ENCODE data around the gene SLC41A3.

Gene SLC41A3

DNA sequence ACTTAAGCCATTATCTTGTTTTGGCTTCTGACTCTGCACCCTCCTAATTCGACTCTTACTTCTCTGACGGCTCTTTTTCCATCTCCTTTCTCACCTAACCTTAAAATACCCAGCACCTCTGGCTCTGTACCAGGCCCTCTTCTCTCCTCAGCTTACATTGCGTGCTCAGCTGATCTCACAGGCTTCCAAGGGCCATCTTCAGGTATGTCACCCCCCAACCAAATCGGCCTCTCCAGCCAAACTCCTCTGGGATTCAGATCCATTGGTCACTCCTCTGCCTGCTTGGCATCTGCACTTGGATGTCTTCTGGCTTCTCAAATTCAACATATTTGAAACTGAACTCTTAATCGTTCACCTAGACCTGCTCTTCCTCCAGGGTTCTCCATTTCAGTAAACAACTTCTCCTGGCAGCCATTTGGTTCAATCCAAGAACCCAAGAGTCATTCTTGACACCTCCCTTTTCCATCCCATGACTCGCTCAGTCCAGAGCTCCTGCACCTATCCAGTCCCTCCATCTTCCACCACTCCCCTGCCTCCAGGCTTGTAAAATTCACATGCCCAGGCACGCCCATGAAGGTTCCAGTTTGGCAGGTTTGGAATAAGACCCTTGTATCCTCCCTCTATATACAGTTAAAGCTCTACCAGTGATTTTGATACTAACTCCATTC is 35.2 kb upstream of the SLC41A3 start:
- no peak for DNase-seq

DNA sequence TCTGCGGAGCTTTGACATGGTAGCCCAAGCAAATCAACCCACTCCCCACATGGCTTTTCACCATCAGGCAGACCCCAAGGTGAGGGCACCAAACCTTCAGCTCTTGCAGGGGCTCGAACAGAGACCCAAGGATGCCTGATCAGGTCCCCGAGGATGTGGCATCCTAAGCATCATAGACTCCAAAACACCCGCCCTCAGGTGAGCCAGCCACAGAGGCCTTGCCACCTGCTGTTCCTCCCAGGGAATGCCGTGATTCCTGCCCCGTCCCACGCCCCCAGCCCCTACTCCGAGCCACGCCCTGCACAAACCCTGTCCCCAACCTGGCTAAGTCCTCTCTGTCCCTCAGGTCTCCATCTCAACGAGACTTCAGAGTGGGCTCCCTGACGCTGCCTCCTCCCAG is 34.7 kb upstream of the SLC41A3 start:
- DNase-seq: no peak

DNA sequence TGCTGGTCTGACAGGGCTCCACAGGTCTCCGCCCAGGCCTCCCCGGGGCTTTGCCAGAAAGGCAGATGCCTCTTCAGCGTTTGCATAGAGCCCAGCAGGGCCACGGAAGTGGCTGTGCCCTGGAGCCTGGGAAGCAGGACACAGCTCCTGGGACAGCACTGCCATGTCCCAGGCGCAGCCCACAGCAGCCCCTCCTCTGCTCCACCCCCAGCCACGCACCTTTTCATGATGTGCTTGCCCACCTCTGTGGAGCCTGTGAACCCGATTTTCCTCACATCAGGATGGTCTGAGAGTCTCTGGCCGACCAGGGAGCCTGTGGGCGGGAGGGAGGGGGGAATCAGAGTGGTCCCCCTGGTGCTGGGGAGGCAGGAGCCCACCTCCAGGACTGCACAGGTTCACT is 33.9 kb upstream of the SLC41A3 start:
- DNase-seq: no peak

DNA sequence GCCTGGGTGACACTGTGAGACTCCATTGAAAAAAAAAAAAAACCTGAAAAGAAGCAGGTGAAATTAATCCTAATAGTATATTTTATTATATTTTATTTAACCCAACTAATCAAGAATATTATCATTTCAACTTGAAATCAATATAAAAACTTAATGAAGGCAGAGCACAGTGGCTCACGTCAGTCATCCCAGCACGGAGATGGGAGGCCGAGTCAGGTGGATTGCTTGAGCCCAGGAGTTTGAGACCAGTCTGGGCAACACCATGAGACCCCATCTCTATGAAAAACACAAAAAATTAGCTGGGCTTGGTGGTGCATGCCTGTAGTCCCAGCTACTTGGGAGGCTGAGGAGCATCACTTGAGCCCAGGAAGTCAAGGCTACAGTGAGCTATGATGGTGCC is 33.3 kb upstream of the SLC41A3 start:
- no peak for DNase-seq

DNA sequence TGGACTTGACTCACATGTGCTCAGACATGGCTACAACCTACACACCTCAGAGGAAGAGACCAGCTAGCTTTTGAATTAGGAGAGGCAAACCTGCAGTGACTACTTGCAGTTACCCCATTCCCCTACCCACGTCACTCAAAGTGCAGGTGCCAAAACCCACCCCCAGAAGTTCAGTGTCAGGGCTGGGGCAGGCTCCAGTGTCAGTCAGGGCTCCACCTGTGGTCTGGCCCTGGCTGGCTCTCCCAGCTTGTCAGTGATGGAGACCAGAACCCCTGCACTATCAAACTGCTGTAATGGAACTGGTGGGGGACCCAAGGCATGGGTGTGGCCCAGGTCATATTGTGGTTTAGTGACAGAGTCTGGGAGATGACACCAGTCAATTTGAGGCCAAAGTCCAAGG is 32.6 kb upstream of the SLC41A3 start:
- DNase-seq: no peak

DNA sequence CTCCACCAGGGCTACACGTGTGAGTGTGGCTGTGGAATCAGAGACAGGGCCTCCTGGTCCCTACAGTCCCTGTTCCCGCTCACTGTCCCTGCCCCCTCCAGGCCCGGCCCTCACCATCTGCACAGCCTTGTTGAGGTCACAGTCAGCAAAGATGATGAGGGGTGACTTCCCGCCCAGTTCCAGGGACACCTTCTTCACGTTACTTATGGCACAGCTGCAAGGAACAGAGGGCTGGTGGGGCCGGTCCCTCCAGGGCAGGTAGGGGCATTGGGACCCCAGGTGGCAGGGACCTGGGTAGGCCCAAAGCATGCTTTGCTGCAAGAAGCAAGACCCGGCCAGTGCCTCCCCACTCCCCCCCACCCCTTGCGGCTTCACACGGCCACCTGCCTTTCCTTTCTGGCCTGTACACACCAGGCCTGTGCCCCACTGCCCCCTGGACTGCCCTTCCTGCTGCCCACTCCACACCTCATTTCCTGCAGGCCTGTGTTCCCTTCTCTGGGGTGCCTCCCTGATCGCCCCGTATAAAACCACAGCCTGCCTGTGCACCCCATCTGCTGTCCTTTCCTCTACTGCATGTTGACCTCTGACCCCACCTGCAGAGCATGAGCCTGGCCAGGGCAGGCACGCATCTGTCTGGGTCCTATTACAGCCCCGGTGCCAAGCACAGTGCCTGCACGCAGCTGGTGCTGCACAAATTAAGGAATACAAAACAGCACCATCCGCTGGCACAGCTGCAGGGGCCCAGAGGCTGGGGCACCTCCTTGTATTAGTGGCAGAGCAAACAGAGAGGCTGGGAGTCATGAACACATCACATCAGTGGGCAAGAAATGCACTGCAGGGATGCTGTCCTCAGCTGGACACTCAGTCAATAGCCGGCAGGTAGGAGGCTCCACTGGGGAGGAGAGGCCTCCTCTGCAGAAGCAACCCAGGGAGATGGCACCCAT is 30.8 kb upstream of the SLC41A3 start:
- no peak for DNase-seq

DNA sequence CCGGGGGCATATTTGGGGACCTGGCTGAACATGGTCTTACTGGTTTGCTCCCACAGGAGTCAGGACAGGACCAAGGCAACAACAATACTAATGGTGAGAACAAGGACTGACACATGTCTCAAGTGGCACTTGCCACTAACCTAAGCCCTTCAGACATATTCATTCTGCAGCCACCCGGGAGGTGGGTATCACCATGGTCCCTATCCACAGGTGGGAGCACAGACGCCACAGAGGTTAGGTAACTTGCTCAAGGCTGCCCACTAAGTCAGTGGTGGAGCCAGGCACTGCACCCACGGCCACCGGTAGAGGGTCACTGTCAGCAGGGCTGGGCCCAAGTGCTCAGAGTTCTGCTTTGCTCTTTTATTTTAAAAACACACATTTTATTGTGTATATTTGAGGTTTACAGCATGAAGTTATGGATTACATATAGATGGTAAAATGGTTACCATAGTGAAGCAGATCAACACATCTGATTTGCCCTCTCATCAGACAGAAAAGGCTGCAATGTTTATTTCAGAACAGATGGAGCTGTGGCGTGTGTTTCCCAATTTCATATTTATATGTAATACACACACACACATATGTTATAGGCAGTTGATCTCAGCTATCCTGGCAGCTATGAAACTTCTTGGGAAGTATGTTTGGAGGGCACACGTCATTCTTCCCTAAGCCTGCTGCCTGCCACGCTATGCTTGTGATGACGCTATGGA is 30.0 kb upstream of the SLC41A3 start:
- no peak for DNase-seq

DNA sequence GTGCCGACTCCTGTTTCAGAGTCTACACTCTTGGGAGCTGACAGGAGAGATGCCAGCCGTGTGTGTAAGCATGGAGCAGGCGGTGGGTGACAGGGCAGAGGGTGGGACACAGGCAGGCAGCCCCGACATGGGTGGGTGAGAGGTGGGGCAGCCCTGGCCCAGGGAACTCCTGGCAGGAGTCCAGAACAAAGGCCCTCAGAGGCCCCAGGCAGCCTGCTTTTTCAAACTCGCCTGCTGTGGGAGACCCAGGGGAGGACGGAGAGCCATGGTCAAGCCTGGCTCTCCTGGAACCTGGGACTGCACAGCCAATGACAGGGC is 29.3 kb upstream of the SLC41A3 start:
- no peak for DNase-seq

DNA sequence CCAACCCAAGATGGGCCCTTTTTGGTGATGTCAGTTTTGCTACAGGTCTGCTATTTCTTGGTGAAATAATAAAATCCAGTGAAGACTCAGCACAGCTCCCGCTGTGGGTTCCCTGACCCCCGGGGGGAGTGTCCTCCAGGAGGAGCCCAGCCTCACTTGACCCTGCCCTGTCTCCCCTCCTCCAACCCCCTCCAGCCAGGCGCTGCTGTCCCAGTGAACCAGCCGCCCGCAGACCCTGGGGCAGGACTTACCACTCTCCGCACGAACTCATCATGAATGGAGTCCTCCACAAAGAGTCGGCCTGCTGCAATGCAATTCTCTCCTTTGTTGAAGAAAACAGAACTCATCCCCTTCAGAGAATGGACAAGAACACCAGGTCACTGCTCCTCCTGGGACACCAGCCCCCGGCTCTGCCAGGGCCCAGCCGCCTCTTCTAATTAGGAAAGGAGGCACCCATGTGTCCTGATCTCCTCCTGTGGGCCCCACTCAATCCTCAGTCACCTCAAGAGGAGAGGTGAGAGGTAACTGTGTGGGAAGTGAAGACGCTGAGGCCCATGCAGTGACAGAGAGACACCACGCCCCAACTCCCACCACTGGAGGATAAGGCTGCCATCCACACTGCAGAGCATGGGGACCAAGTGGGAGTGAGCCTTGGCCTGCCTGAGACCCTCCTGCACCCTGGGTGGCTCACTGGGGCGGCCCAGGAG is 28.8 kb upstream of the SLC41A3 start:
- DNase-seq: no peak

DNA sequence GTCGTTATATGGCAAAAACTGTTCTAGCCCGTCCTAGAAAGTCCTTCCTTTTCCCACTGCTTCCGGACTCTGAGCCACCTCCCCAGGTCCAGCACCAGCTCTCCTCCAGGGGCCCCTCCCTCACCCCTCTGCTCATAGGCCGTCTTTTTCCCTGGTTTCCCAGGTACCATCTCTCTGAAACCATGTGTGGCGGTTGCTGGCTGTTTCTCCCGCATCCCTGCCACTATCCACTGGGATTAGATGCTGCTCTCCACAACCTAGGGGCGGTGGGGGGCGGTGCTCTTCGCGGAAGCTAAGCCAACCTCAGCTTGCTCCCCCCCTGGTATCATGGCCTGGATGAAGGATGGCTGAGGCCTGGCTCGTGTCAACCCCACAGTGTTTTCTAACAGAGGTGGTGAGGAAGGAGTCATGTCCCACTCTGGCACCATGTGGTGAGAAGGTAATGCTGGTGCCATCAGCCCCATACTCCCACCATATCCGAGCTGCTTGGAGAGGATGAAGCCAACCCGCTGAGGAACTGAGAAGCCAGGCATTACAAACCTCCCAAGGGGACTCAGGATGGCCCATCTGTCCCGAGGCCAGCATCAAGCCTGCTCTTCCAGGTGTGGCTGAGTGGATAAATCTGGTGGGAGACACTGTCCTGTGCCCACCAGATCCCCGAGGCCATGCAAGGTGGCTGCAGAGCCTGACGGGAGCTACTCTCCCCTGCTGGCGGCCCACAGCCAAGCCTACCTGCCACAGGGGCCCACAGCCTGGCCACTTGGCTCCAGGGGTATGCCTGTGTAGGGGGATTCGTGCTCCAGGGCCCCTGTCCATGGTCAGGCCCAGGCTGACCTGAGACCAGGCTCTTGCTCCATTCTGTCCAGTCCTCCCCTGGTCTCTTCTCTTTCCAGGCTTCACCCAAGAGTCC is 27.9 kb upstream of the SLC41A3 start:
- DNase-seq: no peak

DNA sequence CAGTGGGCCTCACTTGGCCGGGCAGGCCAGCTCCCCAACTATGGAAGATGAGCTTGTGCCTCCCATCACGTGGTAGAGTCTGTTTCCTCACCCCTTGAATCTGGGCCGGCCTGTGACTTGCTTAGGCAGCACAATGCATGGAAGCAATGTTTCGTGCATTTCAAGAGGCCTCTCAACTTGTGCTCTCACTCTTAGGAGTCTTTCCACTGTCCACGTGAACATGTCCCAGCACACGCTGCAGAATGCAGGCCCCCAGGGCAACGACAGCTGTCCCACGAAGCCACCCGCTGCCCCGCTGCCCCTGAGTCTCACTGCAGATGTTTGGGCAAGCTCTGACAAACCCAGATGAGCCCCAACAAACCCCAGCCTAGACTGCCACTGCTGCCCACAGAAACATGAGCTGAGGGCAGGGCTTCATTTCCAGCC is 27.2 kb upstream of the SLC41A3 start:
- no peak for DNase-seq

DNA sequence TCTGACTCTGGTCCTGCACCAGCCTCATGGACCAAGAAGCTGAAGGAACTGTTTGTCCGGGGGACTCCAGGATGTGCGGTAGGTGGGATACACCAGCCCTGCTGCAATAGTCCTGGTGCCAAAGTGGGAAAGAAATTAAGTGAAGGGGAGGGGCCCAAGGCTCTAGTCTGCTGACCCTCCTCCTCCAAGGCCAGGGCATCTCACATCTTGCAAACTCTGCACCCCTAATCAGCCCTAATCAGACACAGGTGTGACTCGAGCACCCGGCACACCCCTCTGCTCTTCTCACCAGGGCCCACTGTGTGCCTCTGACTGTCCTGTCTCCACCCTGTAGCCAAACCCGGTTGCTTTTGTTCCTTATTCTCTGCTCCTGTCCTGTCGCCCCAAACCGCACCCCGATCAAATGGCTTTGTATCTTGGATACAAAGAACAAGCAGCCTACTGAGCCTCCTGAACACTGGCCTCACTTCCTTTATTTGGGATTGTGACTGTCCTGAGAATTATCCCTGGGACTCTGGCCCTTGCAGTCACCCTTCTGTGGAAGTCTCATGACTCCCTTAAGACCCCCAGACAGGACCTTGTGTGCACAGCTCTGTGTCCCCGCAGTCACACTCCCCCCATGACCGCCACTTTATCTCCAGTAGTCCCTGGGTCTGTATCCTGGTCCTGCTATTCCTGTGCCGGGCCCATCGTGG is 26.7 kb upstream of the SLC41A3 start:
- DNase-seq: no peak

DNA sequence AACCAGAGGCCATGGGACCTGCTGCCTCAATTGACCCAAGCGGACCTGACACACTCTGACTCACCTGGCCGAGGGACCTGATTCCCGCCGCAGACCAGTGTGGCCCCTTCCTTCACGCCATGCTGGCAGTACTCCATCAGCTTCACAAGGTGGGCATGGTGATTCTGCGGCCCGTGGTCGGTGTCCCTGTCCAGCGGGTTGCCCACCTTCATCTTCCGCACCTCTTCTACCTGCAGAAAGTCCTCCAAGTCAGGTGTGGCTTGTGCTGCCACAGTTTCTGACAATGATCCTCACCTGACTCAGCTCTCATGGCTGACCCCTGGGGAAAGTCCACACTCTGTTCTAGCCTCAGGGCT is 25.9 kb upstream of the SLC41A3 start:
- DNase-seq: no peak

DNA sequence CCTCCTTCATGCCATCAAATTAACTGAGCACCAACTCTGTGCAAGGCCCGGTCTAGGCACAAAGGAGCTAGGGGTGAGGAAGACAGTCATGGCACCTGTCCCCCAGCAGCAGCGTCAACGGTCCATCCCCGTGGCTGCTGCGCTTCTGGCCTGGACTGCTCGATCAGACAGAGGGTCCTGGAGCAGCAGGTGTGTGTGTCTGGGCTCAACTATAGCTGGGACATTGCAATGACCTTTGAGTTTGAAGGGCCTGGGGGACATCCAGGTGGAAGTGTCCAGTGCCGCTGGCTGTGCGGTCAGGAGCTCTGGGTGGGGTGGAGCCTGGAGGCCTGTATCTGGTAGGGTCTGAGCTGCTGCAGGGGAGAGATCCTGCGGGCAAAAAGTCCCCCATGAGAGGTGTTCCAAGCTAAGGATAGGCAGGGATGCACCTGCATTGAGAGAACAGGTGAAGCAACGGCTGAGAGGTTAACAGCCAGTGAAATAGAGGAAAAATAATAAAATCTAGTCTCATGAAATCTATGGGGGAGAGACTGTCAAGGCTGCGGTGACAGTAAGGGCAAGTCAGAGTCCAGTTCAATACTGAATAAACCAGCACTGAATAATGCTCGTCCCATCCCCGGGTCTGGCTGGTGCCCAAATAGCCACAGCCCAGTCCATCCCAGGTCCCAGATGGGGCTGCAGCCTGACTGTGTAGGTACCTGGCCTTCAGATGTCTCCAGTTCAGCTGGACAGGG is 25.4 kb upstream of the SLC41A3 start:
- no peak for DNase-seq

DNA sequence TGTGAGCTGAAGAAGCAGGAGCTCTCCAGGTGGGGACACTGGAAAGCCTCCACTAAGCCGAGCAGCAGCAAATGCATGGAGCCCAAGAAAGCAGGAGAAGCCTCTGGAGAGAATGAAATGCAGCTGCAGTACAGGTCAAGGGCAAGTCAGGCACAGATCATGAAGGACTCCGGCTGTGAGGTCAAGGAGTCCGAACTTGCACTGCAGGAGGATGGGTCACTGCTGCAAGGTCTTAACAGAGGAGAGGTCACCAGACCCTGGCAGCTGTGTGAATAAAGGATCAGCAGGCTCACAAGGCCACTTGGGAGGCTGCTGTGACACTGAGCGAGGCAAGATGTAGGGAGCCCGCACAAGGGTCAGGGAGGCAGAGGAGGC is 24.7 kb upstream of the SLC41A3 start:
- DNase-seq: no peak

DNA sequence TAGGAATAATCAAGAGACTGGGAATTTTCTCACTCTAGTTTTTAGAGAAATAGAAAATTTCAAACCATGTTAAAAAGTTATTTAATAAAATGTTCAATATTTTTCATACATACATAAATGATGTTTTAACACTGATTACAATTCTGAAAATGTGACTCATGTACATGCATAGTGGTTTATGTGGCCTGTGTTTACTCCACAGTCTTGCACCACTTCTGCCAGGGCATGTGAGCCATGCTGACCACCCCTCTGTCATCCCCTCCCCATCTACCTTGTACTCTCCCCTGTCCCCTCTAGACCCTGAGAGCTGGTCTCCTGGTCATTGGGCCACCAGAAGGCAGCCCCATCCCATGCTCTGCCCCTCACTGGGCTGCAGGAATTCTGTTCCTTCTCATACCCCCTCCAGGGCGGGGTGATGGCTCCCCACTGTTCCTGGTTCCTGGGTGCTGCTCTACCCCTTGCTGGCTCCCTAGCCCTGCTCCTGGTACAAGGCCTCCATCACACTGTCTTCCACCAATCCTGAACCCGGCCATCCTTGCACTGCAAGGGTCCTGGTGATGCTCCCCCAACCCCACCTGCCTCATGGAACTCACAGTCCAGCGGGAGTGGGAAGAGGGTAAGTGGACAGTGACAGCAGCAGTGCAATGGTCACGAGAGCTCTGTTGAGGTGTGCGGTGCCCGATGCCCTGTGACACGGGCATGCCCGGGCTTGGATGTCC is 24.2 kb upstream of the SLC41A3 start:
- no peak for DNase-seq

DNA sequence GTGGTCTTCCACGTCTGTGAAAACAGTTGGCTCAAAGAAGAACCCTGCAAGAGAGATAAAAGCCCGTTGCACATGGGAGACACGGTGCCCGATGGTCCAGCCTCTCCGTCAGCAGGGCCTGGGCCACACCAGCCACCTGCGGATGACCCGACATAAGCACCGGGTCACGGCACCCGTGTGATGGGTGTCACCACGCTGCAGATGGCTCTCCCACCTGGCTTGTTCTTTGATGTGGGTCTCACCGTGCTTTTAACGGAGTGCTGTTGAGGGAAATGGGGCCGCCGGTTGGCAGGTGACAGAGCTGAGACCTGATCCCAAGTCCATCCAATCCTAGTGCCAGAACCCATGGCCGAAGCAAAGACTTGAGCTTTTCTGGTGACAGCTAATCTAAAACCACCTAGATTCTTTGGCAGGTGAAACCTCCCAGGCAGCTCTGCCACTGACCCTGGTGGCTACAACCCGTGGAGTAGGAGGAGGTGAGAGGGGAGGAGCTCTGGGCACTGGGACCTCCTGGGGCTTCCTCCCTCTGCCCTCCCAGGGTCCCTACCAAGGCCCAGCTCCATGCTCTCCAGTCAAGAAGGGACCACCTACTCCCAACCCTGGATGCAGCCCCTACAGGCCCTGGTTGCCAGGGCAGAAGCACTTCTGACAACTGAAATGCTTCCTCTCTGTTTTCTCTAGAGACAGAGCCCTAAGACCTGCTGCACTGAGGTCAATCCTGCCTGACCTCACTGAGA is 23.4 kb upstream of the SLC41A3 start:
- no peak for DNase-seq

DNA sequence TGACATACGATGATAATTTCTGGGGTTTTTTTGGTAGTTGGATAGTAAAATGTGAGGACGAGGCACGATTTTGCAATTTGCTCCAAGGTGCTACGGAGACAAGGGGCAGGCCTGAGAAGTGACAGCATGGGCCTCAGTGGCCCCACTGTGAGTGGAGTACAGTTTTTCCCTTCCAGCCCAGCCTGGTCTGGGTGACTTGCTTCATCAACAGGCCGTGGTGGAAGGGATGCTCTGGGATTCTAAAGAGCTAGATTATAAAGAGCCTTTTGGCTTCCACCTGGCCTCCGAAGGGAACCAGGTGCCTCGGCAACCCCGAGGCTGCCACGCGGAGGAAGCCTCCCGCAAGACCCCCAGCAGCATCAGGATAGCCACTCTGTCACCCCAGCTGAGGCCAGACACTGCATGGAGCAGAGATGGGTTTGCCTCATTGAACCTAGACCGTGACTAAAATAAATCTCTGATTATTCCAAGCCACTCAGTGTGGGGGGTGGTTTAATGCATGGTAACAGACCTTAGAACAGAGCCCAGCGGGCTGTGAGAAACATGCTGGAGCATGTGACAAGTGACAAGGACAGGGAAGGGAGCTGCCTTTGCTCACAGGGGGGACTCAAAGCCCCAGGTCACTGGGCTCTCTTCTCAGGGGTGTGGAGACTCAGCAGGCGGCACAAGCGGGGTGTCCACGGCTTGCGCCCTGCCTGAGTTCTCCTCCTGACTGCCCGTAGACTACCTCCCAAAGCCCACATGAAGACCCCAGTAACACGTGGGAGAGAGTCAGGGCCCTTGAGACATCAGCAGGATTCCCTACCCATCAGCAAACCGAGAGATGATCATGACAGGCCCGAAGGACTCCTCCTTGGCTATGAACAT is 22.6 kb upstream of the SLC41A3 start:
- no peak for DNase-seq

All from activated CD8-positive, alpha-beta memory T cell treated with anti-CD3 and anti-CD28 coated beads, Interleukin-2, amount 50 U/mL, for 4 hours (primary cell).